Measurements from ENCODE around the gene ACOT8. TPM values are rescaled to one million over a fixed set of nuclear protein-coding genes. Genes with fewer than 3 reads are reported as not detected.

Gene ACOT8
- total and polyA plus RNA-seq, 2 donors (not counting 3 experiments of a cell fraction or from before 2014, with no cell fraction given), result 15.5 to 50.9 TPM

GRCh38 chr20:45823949-45824835 lies 33.0 kb downstream of the ACOT8 start:
- CTCF ChIA-PET, result interaction anchor here (0.6 to 2.4 kb wide), 27 partner anchors 10 to 190 kb away, joined by 3 to 41 read pairs (median 4); partner anchors contain the start of genes CTSA, NEURL2, SNX21 and SPATA25
- no peaks in the 10 kb centered on the region for H3K9me1 ChIP-seq (replicated peaks; ENCODE audit: control insufficient read depth, extremely low read depth, insufficient read depth, low read length)
- intact Hi-C loops (cut with micrococcal nuclease), result loop anchor here (1.0 to 2.0 kb wide), 4 partner anchors 66 to 149 kb away; partner anchors contain the start of genes PCIF1 and ZNF335
- dilution Hi-C loops (cut with MboI; ENCODE audit: extremely low pct_ligation_motif_present, low sequenced_read_pairs), result no loop called here
- no peaks in the 10 kb centered on the region for H3K36me3 ChIP-seq (ENCODE audit: control insufficient read depth in 2 of 2, extremely low read depth in 1 of 2, insufficient read depth in 2 of 2, low read length in 2 of 2)
- H3K27me3 ChIP-seq (ENCODE audit: control insufficient read depth in 2 of 2, insufficient read depth in 2 of 2, low read length in 2 of 2), result peaks cover 11 to 16% of the 10 kb centered on the region in 2 experiments
- peak overlapping the region; percentile 70 for H2AFZ ChIP-seq (ENCODE audit: low read depth, low read length)
- BruUV-seq (replicated peaks), result no TSS peak
- peak overlapping the region; percentile 24 for H3K4me2 ChIP-seq (ENCODE audit: insufficient read depth, low read length)
- H3K27ac ChIP-seq (ENCODE audit: insufficient read depth, low read depth, low read length), result no peak overlapping the region
- DNase-seq (ENCODE audit: low read depth, low spot score), result peak; percentile 46
- H3K79me2 ChIP-seq (ENCODE audit: control insufficient read depth, insufficient read depth, low read length), result no peaks in the 10 kb centered on the region
- TF ChIP-seq JUN (IDR thresholded peaks at IDR 0.05; ENCODE audit: borderline replicate concordance, insufficient read depth, insufficient read length, low read depth), result no peak
- peak; percentile 22 for TF ChIP-seq EZH2 (IDR thresholded peaks at IDR 0.05; ENCODE audit: borderline replicate concordance, low read depth, low read length, severe bottlenecking)
- peak; percentile 23 for TF ChIP-seq POLR2AphosphoS5 (IDR thresholded peaks at IDR 0.05; ENCODE audit: insufficient read depth, low read depth, low read length)
- TF ChIP-seq FOS (IDR thresholded peaks at IDR 0.05; ENCODE audit: borderline replicate concordance, insufficient read depth, low read length), result no peak
- TF ChIP-seq CTCF (IDR thresholded peaks at IDR 0.05; ENCODE audit: extremely low read depth in 1 of 2, insufficient read depth in 1 of 2, low read depth in 1 of 2, low read length in 2 of 2), result peak; percentile 40 to 75
- TF ChIP-seq POLR2A (IDR thresholded peaks at IDR 0.05; ENCODE audit: low read depth, low read length), result no peak
- no peaks in the 10 kb centered on the region for H3K9me3 ChIP-seq (replicated peaks; ENCODE audit: control insufficient read depth, insufficient read depth, low read length)
- H3K4me3 ChIP-seq (replicated peaks in 1 of 3; ENCODE audit: insufficient read depth in 1 of 3, low read depth in 1 of 3, low read length in 3 of 3), result peak overlapping the region in 1 of 3 experiments; percentile 17
- peaks cover 4% of the 10 kb centered on the region for H3K4me1 ChIP-seq (ENCODE audit: control insufficient read depth, extremely low read depth, insufficient read depth, low read length)
- POLR2A ChIA-PET, result interaction anchor here (1.2 kb wide), 1 partner anchor 146 kb away, joined by 3 read pairs; no protein-coding TSS in a partner anchor
- H3K9ac ChIP-seq (replicated peaks; ENCODE audit: extremely low read depth, insufficient read depth, low read length), result no peak overlapping the region
- H4K20me1 ChIP-seq (replicated peaks; ENCODE audit: control insufficient read depth, extremely low read depth, insufficient read depth, low read length), result no peaks in the 10 kb centered on the region
- FAIRE-seq, result peak; percentile 64
